ENCODE measurements around the gene ACKR3.

Gene ACKR3

DNA sequence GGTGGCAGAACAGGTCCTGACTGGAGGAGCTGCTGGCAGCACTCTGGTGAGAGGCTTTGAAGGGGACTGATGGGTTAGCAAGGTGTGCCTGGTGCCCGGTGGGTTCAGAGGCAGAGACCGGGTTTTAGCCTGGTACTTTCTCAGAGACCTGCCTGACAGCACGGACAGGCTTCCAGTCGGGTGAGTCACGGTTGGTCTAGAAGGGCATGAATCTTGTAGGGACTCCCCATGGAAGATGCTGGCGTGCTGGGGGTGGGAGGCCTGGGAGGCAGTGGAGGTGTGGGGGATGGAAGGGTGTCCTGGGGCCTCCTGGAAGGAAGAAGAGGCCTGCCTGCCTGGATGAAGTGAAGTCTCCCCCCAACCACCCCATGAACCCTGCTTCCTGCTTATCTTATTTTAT, 52.6 kb downstream of the ACKR3 start:
- H3K27me3 ChIP-seq (ENCODE audit: insufficient read depth, low read length) = peaks cover 39% of the 10 kb centered on the region
- H3K4me3 ChIP-seq (ENCODE audit: low read depth, low read length) = no peak overlapping the region
- H3K27ac ChIP-seq (ENCODE audit: low read depth, low read length) = no peak overlapping the region
- H3K79me2 ChIP-seq (ENCODE audit: control insufficient read depth, insufficient read depth, low read length, unreplicated experiment) = no peaks in the 10 kb centered on the region
- H3K36me3 ChIP-seq (ENCODE audit: insufficient read depth, low read length) = no peaks in the 10 kb centered on the region
- H2AFZ ChIP-seq (ENCODE audit: low read length, unreplicated experiment) = no peak overlapping the region
- no peaks in the 10 kb centered on the region for H3K4me1 ChIP-seq (ENCODE audit: control insufficient read depth, insufficient read depth, low read length, unreplicated experiment)

DNA sequence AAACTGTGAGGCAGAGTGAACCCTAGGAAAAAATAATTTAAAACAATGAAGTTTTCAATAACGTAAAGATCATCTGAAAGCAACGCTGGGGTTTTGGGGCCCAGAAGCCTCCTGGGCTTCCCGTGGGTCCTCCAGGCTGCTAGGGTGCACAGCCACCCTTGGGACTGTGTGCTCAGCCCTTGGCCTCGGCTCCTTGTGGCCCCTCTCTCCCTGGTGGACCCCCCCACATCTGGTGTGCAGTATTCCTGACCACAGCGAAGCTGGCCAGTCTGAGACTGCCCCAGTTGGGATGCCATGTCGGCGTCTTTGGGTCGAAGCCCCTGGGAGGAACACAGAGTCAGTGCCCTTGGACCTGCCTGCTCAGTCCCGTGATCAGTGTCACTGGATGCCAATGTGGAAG, 53.0 kb downstream of the ACKR3 start:
- H3K4me1 ChIP-seq (ENCODE audit: control insufficient read depth, insufficient read depth, low read length, unreplicated experiment) = no peaks in the 10 kb centered on the region
- no peaks in the 10 kb centered on the region for H3K36me3 ChIP-seq (ENCODE audit: insufficient read depth, low read length)
- H3K79me2 ChIP-seq (ENCODE audit: control insufficient read depth, insufficient read depth, low read length, unreplicated experiment) = no peaks in the 10 kb centered on the region
- no peak overlapping the region for H2AFZ ChIP-seq (ENCODE audit: low read length, unreplicated experiment)
- no peak overlapping the region for H3K4me3 ChIP-seq (ENCODE audit: low read depth, low read length)
- H3K27me3 ChIP-seq (ENCODE audit: insufficient read depth, low read length) = peaks cover 39% of the 10 kb centered on the region
- no peak overlapping the region for H3K27ac ChIP-seq (ENCODE audit: low read depth, low read length)

DNA sequence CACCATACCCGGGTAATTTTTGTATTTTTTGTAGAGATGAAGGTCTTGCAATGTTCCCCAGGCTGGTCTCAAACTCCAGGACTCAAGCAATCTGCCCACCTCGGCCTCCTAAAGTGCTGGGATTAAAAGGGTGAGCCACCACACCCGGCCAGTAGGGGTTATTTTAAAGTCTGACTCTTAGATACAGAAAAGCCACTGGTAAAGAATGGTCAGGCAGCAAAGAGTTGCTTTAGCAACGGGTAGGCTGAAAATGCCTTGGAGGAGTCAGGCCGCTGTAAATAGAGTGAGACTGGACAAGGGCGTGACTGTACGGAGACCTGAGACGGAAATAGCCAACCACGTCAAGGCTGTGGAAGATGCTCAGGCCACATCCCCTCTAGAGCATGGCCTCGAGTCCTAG, 54.2 kb downstream of the ACKR3 start:
- no peaks in the 10 kb centered on the region for H3K79me2 ChIP-seq (ENCODE audit: control insufficient read depth, insufficient read depth, low read length, unreplicated experiment)
- H3K4me1 ChIP-seq (ENCODE audit: control insufficient read depth, insufficient read depth, low read length, unreplicated experiment) = no peaks in the 10 kb centered on the region
- H3K27ac ChIP-seq (ENCODE audit: low read depth, low read length) = no peak overlapping the region
- H3K27me3 ChIP-seq (ENCODE audit: insufficient read depth, low read length) = peaks cover 31% of the 10 kb centered on the region
- no peak overlapping the region for H2AFZ ChIP-seq (ENCODE audit: low read length, unreplicated experiment)
- H3K36me3 ChIP-seq (ENCODE audit: insufficient read depth, low read length) = no peaks in the 10 kb centered on the region
- no peak overlapping the region for H3K4me3 ChIP-seq (ENCODE audit: low read depth, low read length)

DNA sequence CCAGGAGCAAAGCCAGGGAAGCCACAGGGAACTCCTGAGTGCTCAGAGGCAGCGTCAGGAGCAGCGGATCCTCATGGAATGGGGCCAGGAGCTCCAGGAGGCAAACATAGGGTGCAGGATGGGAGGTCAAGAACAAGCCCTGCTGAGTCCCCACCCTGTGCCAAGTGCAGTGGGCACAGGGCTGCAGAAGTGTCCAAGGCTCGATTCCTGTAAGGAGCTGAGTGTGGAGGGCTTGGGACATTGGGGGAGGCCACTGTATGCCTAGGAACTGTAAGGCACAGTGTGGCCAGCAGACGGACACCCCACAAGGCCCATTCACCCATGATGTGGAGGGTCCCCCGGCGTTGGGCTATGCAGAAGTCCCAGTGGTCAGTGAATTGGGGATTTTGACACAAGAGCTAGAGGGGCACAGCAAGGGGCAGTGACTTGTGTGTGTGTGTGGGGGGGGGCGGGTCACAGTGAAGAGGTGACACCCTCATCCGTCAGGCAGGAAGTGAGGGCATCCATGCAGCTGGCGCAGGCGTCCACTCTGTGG, 55.6 kb downstream of the ACKR3 start:
- no peaks in the 10 kb centered on the region for H3K79me2 ChIP-seq (ENCODE audit: control insufficient read depth, insufficient read depth, low read length, unreplicated experiment)
- H3K27ac ChIP-seq (ENCODE audit: low read depth, low read length) = no peak overlapping the region
- no peaks in the 10 kb centered on the region for H3K36me3 ChIP-seq (ENCODE audit: insufficient read depth, low read length)
- peaks cover 17% of the 10 kb centered on the region; the same call in 1 of the 2 replicates for H3K27me3 ChIP-seq (ENCODE audit: insufficient read depth, low read length)
- H2AFZ ChIP-seq (ENCODE audit: low read length, unreplicated experiment) = no peak overlapping the region
- no peak overlapping the region for H3K4me3 ChIP-seq (ENCODE audit: low read depth, low read length)
- no peaks in the 10 kb centered on the region for H3K4me1 ChIP-seq (ENCODE audit: control insufficient read depth, insufficient read depth, low read length, unreplicated experiment)

DNA sequence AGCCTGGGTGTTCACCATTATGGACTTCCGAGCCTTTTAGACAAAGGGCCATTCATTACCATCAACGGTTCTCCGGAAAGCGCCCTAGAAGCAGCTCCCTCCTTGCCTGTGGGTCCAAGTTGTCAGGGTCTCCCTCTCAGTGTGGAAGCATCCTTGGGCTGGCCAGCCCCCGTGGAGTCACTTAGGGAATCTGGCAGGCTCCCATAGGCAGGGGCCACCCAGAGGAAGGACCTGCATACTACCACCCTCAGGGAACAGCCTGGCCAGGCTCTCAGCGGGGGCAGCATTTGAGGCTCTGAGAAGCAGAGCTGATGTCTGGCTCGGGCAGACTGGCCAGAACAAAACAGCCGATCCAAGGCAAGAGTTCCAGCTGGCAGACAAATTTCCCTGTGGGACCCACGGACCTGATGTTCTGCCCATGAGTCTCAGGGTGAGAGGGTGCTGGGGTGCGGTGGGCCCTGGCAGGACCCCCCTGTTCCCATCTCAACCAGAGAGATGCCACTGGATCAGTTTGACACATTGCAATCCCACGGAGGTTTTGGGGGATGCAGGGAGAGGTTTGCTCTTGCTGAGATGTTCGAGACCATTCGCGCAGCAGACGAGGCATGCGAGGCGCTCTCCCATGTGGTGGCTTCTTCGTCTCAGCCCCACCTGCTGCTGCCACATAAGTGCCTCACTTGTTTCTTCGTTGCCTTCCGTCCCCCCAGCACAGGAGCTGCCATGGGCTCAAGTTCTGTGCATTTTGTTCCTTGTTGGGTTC, 56.9 kb downstream of the ACKR3 start:
- no peak overlapping the region for H3K4me3 ChIP-seq (ENCODE audit: low read depth, low read length)
- H3K27me3 ChIP-seq (ENCODE audit: insufficient read depth, low read length) = peaks cover 8% of the 10 kb centered on the region; the same call in 1 of the 2 replicates
- no peaks in the 10 kb centered on the region for H3K4me1 ChIP-seq (ENCODE audit: control insufficient read depth, insufficient read depth, low read length, unreplicated experiment)
- no peak overlapping the region for H3K27ac ChIP-seq (ENCODE audit: low read depth, low read length)
- H2AFZ ChIP-seq (ENCODE audit: low read length, unreplicated experiment) = no peak overlapping the region
- H3K36me3 ChIP-seq (ENCODE audit: insufficient read depth, low read length) = no peaks in the 10 kb centered on the region
- no peaks in the 10 kb centered on the region for H3K79me2 ChIP-seq (ENCODE audit: control insufficient read depth, insufficient read depth, low read length, unreplicated experiment)

DNA sequence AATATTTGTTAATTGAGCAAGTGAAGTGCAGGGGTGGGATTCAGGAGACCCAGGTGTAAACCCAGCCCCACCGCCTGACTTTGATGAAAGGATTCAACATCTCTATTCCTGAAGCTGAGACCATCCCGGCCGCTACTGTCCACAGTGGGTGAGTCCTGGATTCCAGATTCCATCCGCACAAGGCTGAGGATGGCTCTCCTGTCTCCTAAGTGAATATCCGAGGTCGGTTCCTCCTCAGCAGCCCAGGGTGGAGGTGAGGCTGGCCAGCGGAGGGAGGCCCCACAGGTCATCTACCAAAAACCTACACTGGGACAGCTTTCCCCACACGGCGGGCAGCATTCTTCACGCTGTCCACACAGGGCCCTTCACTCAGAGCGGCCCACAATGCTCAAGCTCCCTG, 57.6 kb downstream of the ACKR3 start:
- Histone ChIP-seq H3K27ac (ENCODE audit: low read depth, low read length) (no peak overlapping the region), H3K4me1 (ENCODE audit: control insufficient read depth, insufficient read depth, low read length, unreplicated experiment) (no peaks in the 10 kb centered on the region), H2AFZ (ENCODE audit: low read length, unreplicated experiment) (no peak overlapping the region), H3K79me2 (ENCODE audit: control insufficient read depth, insufficient read depth, low read length, unreplicated experiment) (no peaks in the 10 kb centered on the region), H3K27me3 (ENCODE audit: insufficient read depth, low read length) (peaks cover 2% of the 10 kb centered on the region; the same call in 1 of the 2 replicates), H3K36me3 (ENCODE audit: insufficient read depth, low read length) (no peaks in the 10 kb centered on the region), H3K4me3 (ENCODE audit: low read depth, low read length) (no peak overlapping the region)

DNA sequence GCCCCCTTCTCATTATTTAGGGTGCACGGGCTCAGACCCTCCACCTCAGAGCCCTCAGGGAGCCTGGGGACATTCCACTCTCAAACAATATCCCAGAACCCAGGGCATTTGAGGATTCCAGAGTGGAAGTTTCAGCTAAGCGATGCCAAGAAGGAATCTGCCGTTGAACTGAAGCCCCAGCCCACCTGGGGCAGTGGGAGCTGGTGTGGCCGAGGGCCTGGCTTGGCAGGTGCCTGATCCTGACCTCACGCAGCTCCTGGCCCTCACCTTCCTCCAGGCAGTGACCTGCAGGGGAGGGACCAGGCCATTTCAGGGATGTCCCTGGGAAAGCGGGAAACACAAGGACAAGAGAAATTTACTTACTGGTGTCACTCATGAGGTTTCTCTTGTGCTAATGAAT, 58.2 kb downstream of the ACKR3 start:
- H3K79me2 ChIP-seq (ENCODE audit: control insufficient read depth, insufficient read depth, low read length, unreplicated experiment) = no peaks in the 10 kb centered on the region
- no peaks in the 10 kb centered on the region for H3K36me3 ChIP-seq (ENCODE audit: insufficient read depth, low read length)
- no peak overlapping the region for H3K4me3 ChIP-seq (ENCODE audit: low read depth, low read length)
- H3K27ac ChIP-seq (ENCODE audit: low read depth, low read length) = no peak overlapping the region
- no peaks in the 10 kb centered on the region for H3K4me1 ChIP-seq (ENCODE audit: control insufficient read depth, insufficient read depth, low read length, unreplicated experiment)
- H3K27me3 ChIP-seq (ENCODE audit: insufficient read depth, low read length) = no peaks in the 10 kb centered on the region
- H2AFZ ChIP-seq (ENCODE audit: low read length, unreplicated experiment) = no peak overlapping the region

DNA sequence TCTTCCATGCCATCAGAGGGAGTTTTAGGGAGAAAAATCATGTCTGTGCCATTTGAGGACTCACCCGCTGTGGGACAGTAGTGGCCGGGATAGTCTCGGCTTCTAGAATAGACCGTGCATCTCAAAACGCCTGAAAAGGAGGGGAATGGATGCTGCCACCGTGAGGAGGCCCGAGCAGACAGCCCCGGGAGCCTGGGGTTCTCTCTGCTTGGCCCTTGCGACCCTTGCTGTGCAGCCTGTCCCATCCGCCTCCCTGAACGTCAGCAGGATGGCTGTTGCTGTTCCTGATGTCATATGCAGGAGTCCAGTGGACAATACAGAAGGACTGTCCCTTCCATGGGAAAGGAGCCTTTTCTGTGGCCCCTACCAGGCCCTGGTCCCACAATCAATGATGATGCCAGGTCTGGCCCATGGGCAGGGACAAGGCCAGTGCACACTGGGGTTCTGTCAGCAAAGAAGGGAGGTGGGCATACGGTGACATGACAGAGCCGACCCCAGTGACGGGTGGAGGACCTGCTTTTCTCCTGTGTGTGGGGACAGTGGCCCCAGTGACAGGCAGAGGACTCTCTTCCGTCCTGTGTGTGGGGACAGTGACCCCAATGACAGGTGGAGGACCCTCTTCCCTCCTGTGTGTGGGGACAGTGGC, 58.8 kb downstream of the ACKR3 start:
- H3K4me1 ChIP-seq (ENCODE audit: control insufficient read depth, insufficient read depth, low read length, unreplicated experiment) = no peaks in the 10 kb centered on the region
- no peaks in the 10 kb centered on the region for H3K27me3 ChIP-seq (ENCODE audit: insufficient read depth, low read length)
- H3K36me3 ChIP-seq (ENCODE audit: insufficient read depth, low read length) = no peaks in the 10 kb centered on the region
- no peak overlapping the region for H3K27ac ChIP-seq (ENCODE audit: low read depth, low read length)
- no peak overlapping the region for H2AFZ ChIP-seq (ENCODE audit: low read length, unreplicated experiment)
- H3K79me2 ChIP-seq (ENCODE audit: control insufficient read depth, insufficient read depth, low read length, unreplicated experiment) = no peaks in the 10 kb centered on the region
- no peak overlapping the region for H3K4me3 ChIP-seq (ENCODE audit: low read depth, low read length)

DNA sequence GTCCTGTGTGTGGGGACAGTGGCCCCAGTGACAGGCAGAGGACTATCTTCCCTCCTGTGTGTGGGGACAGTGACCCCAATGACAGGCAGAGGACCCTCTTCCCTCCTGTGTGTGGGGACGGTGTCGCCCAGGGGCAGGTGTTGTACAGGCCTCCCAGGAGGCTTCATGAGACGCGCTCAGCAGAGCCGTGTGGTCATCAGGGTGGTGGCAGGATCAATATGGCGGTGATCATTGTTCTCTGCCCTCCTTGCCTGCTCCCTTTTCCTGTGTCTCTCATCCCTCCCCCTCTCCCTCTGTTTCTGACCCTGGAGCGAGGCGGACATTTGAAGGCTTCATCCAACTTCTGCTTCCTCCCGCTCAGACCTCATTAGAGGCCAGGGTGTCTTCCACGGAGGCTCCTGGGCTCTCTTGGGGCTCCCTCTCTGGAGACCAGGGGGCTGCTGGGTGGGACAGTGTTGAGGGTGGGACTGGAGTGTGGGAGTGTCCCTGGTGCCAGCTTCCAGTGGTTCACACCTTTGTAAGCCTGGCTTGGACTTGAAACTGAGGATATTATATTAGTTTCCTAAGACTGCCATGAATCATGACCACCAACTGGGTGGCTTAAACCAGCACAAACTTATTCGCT, 59.5 kb downstream of the ACKR3 start:
- H3K4me1 ChIP-seq (ENCODE audit: control insufficient read depth, insufficient read depth, low read length, unreplicated experiment) = no peaks in the 10 kb centered on the region
- H3K4me3 ChIP-seq (ENCODE audit: low read depth, low read length) = no peak overlapping the region
- no peaks in the 10 kb centered on the region for H3K79me2 ChIP-seq (ENCODE audit: control insufficient read depth, insufficient read depth, low read length, unreplicated experiment)
- H3K36me3 ChIP-seq (ENCODE audit: insufficient read depth, low read length) = no peaks in the 10 kb centered on the region
- H2AFZ ChIP-seq (ENCODE audit: low read length, unreplicated experiment) = no peak overlapping the region
- H3K27ac ChIP-seq (ENCODE audit: low read depth, low read length) = no peak overlapping the region
- no peaks in the 10 kb centered on the region for H3K27me3 ChIP-seq (ENCODE audit: insufficient read depth, low read length)

DNA sequence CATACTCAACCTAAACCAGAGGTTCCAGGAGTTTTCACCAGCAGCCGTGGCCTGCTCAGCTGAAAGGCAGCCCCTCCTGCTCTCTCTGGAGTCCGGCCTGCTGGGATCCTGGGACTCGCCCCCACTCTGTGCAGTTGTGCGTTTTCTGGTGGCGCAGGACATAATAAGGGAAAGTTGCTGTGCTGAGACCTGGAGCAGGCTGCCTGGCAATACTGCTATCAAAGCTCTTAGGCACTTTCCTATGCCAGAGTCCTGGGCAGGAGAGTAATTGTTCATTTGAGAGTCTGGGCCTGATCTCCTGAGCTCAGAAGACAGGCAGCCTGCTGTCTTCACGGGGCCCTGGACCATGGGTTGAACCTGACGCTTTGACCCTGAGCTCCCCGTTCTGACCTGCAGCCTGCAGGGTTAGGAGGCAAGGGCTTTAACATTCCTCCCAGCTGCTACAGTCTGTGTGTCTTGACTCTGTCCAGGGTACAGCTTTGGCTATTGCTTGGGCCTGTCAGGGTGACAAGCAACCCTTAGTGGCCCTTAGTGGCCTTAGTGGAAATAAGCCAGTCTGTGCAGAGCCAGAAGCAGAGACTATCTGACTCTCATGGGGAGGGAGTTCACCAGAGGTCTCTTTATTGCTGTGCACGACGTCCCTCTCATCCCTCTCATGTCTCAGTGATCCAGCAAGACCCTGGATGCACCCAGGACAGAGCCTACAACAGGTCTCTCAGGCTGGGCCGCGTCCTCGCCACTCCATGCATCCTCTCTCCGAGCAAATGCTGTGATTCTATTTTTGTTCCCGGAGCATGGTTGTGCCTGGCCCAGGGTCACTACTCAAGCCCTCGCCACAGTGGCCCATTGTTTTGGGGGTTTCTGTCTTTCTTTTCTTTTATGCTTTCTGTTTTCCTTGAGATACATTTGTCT, 60.6 kb downstream of the ACKR3 start:
- Histone ChIP-seq H3K27me3 (ENCODE audit: insufficient read depth, low read length) (no peaks in the 10 kb centered on the region), H3K4me3 (ENCODE audit: low read depth, low read length) (no peak overlapping the region), H2AFZ (ENCODE audit: low read length, unreplicated experiment) (no peak overlapping the region), H3K27ac (ENCODE audit: low read depth, low read length) (no peak overlapping the region), H3K4me1 (ENCODE audit: control insufficient read depth, insufficient read depth, low read length, unreplicated experiment) (no peaks in the 10 kb centered on the region), H3K79me2 (ENCODE audit: control insufficient read depth, insufficient read depth, low read length, unreplicated experiment) (no peaks in the 10 kb centered on the region), H3K36me3 (ENCODE audit: insufficient read depth, low read length) (no peaks in the 10 kb centered on the region)

Measured in ACC112 (cell line).